Mesendoderm (in vitro differentiated cells): ENCODE results near the gene SLC30A4. TPM values are rescaled to one million over a fixed set of nuclear protein-coding genes. Genes with fewer than 3 reads are reported as not detected.
A peak's percentile ranks its signal among the peaks of the same experiment; 100 is the strongest.

Source experiments
- DNase-seq: peaks from one replicate; pipeline ENCODE4 v3.0.0; 2013
- H2AK5ac ChIP-seq: 2 replicates; pipeline ENCODE4 v1.6.1; 2013; ENCODE audit warnings: low read length, inconsistent platforms
- H2BK120ac ChIP-seq: 2 replicates; pipeline ENCODE4 v1.6.1; 2013; ENCODE audit warnings: low read depth, mild to moderate bottlenecking, low read length, moderate library complexity, mixed read lengths
- H2BK15ac ChIP-seq: replicated peaks from 2 replicates; pipeline ENCODE4 v1.6.1; 2013; ENCODE audit warnings: low read depth, mild to moderate bottlenecking, moderate library complexity
- H2BK5ac ChIP-seq: 2 replicates; pipeline ENCODE4 v1.6.1; 2013; ENCODE audit warnings: low read length, inconsistent platforms
- H3K18ac ChIP-seq: 2 replicates; pipeline ENCODE4 v1.6.1; 2013; ENCODE audit warnings: mild to moderate bottlenecking, low read length, mixed read lengths
- H3K23ac ChIP-seq: one replicate; pipeline ENCODE4 v1.6.1; 2013; ENCODE audit warnings: low read length
- H3K27ac ChIP-seq: 2 replicates; pipeline ENCODE4 v1.5.1; 2013; ENCODE audit warnings: low read depth, mild to moderate bottlenecking, inconsistent platforms, low read length, moderate library complexity
- H3K27me3 ChIP-seq: 2 replicates; pipeline ENCODE4 v1.6.1; 2013; ENCODE audit warnings: low read length, control low read depth, mild to moderate bottlenecking, inconsistent platforms; ENCODE audit not compliant: insufficient read depth, poor library complexity
- H3K36me3 ChIP-seq: 2 replicates; pipeline ENCODE4 v1.6.1; 2013; ENCODE audit warnings: low read length, inconsistent platforms; ENCODE audit not compliant: control insufficient read depth, insufficient read depth
- H3K4ac ChIP-seq: one replicate; pipeline ENCODE4 v1.6.1; 2013; ENCODE audit warnings: low read depth, mild to moderate bottlenecking, low read length, moderate library complexity
- H3K4me1 ChIP-seq: 2 replicates; pipeline ENCODE4 v1.6.1; 2013; ENCODE audit warnings: low read depth, low read length, inconsistent platforms; ENCODE audit not compliant: control insufficient read depth
- H3K4me2 ChIP-seq: 2 replicates; pipeline ENCODE4 v1.6.1; 2013; ENCODE audit warnings: low read length
- H3K4me3 ChIP-seq: 2 replicates; pipeline ENCODE4 v1.5.1; 2013; ENCODE audit warnings: mild to moderate bottlenecking, low read length
- H3K56ac ChIP-seq: one replicate; pipeline ENCODE4 v1.6.1; 2013; ENCODE audit warnings: low read length
- H3K79me1 ChIP-seq: 2 replicates; pipeline ENCODE4 v1.6.1; 2013; ENCODE audit warnings: low read length, inconsistent platforms
- H3K79me2 ChIP-seq: 2 replicates; pipeline ENCODE4 v1.6.1; 2013; ENCODE audit warnings: mild to moderate bottlenecking, low read length; ENCODE audit not compliant: control insufficient read depth, insufficient read depth
- H3K9ac ChIP-seq: 2 replicates; pipeline ENCODE4 v1.6.1; 2013; ENCODE audit warnings: low read length, inconsistent platforms
- H4K5ac ChIP-seq: one replicate; pipeline ENCODE4 v1.6.1; 2013; ENCODE audit warnings: low read length
- H4K8ac ChIP-seq: one replicate; pipeline ENCODE4 v1.6.1; 2013; ENCODE audit warnings: low read depth, mild to moderate bottlenecking, control low read depth, low read length, moderate library complexity
- WGBS: extraction: QIAGEN DNeasy Blood & Tissue Kit; methylation state at CpG from one replicate; pipeline ENCODE4 v1.1.7; 2013; ENCODE audit warnings: low lambda C conversion rate, missing lambda C conversion rate; ENCODE audit not compliant: insufficient coverage; ENCODE audit errors: extremely low coverage; 5-methylcytosine and 5-hydroxymethylcytosine counted together
- polyA plus RNA-seq, 2 experiments: library from polyadenylated mRNA; stranded (reverse); fragments of 200-250 nt; gene quantifications; one replicate each; pipeline ENCODE4 v1.2.3, GENCODE V29; 2013

Gene SLC30A4, protein sequence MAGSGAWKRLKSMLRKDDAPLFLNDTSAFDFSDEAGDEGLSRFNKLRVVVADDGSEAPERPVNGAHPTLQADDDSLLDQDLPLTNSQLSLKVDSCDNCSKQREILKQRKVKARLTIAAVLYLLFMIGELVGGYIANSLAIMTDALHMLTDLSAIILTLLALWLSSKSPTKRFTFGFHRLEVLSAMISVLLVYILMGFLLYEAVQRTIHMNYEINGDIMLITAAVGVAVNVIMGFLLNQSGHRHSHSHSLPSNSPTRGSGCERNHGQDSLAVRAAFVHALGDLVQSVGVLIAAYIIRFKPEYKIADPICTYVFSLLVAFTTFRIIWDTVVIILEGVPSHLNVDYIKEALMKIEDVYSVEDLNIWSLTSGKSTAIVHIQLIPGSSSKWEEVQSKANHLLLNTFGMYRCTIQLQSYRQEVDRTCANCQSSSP
- 0.10 TPM for polyA plus RNA-seq (2013, experiment 1 of 2)
- 0.15 TPM for polyA plus RNA-seq (2013, experiment 2 of 2)

DNA sequence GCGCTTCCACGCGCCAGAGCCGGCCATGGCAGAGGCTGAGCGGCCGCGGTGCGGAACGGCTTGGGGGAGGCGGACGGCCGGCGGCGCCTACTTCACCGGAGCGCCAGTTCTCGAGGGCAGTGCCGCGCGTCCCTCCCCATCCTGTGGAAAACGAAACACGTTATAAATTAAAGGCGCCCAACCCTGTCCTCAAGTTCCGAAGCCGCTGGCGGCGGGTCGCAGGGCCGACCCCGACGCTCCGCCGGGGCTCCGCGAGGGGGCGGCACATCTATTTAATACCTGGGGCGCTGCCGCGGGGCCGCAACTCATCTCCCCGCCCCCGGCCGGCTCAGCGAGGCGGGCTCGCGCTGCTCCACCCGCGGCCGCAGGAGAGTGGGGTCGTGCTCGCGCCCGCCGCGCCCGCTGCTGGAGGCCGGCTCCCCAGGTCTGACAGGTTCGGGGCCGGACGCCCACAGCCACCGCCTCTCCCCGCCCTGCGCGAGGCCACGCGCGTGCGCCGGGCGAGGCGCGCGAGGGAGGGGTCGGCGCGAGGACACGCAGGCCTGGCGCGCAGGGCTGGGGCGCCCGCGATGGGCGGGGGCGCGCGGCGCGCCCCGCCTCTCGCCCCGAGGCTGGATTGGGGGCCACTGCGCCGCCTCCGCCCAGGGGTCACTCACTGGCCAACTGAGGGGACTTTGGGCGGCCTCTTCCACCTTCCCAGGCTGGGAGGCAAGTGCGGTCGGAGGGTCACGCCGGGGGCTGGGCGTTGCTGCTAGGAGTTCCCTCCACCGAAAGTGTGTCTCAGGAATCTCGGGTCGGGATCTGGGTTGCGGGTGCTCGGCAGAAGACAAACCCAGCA is at the start of gene SLC30A4:
SLC30A4 (minus strand) TSS at position 428 of the 838 bp plus-strand sequence; CDS start at position 27, 401 bp downstream.
- no peak within 1 kb of the TSS for H3K27ac ChIP-seq
- WGBS, result no CpG with 5 or more reads among the region's 106 CpGs

DNA sequence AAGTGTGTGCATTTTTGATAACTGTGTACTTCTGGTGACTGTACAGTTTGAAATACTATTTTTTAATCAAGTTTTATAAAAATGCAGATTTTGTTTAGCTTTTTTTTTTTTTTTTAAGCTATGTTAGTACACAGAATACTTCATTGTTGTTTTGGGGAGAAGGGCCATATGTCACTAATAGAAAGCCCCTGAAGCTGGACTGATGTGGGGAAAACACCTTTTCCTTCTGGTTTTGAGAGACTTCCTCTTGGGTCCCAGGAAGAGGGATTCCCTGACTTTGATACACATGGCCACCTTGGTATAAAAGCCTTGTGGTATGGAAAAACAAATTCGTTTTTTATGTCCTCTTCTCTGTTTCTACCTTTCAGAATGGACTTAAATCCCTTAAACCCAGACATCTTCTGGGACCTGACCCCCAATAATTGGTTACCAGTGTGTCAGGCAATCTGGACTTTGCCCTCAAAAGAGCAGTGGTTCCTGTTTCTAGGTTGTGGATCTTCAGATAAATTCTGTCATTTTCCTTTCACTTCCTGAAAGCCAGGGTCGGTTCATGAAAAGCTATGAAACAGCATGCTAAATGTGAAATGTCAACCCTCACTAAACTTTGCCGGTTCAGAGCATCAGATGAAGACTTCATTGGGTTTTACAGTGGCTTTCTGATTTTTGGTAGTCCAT is 33.5 kb upstream of the SLC30A4 start:
- Histone ChIP-seq H3K4me2 (no peak overlapping the region), H4K5ac (no peak overlapping the region), H3K56ac (no peak overlapping the region), H3K4me1 (no peaks in the 10 kb centered on the region), H3K23ac (no peak overlapping the region), H3K79me1 (no peaks in the 10 kb centered on the region), H4K8ac (no peak overlapping the region), H3K4me3 (no peak overlapping the region), H3K9ac (no peak overlapping the region), H3K18ac (no peak overlapping the region), H3K79me2 (no peaks in the 10 kb centered on the region), H3K27me3 (peaks cover 2% of the 10 kb centered on the region), H3K27ac (no peak overlapping the region), H3K4ac (no peak overlapping the region), H2BK5ac (no peak overlapping the region), H2AK5ac (no peak overlapping the region), H2BK120ac (no peak overlapping the region), H3K36me3 (no peaks in the 10 kb centered on the region), H2BK15ac (no peak overlapping the region)
- DNase-seq, result no peak
- WGBS, result no CpG with 5 or more reads among the region's 3 CpGs

More for the DNA sequence above, at the start of gene SLC30A4:
- H3K18ac ChIP-seq, result peak within 1 kb of the TSS; percentile 61
- no peak within 1 kb of the TSS for H2AK5ac ChIP-seq
- no peak within 1 kb of the TSS for H2BK120ac ChIP-seq
- H4K8ac ChIP-seq, result no peak within 1 kb of the TSS
- no peaks in the 10 kb centered on the region for H3K79me1 ChIP-seq
- H3K4me2 ChIP-seq, result peak within 1 kb of the TSS; percentile 66
- peaks cover 26% of the 10 kb centered on the region for H3K27me3 ChIP-seq
- peak; percentile 46 for DNase-seq
- H3K4me1 ChIP-seq, result no peaks in the 10 kb centered on the region
- H3K36me3 ChIP-seq, result no peaks in the 10 kb centered on the region
- no peaks in the 10 kb centered on the region for H3K79me2 ChIP-seq
- no peak within 1 kb of the TSS for H3K4ac ChIP-seq
- H3K9ac ChIP-seq, result peak within 1 kb of the TSS; percentile 54
- peak within 1 kb of the TSS; percentile 78 for H3K56ac ChIP-seq
- peak within 1 kb of the TSS; percentile 66 for H3K23ac ChIP-seq
- no peak within 1 kb of the TSS for H2BK5ac ChIP-seq
- H4K5ac ChIP-seq, result no peak within 1 kb of the TSS
- H3K4me3 ChIP-seq, result peak within 1 kb of the TSS; percentile 30
- no peak within 1 kb of the TSS for H2BK15ac ChIP-seq

DNA sequence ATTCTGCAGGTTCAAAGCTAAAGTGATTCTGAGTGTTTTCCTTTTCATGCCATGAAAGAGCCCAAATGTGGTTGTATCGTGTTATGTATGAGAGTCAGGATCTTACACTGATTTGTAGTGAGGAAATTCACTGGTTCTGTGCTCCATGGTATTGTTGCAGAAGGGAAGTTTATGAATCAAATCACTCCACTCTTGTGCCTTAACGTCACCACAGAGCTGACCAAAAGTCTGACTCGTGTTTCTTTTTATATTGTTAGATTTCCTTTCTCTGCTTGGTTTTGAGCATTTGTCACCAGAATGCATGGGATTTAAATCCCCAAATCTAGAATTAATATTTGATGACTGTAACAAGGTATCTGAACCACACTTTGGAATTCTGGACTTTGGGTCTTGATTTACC is 29.1 kb upstream of the SLC30A4 start:
- Histone ChIP-seq H3K4ac (no peak overlapping the region), H3K4me2 (no peak overlapping the region), H3K9ac (no peak overlapping the region), H3K79me1 (no peaks in the 10 kb centered on the region), H3K27ac (no peak overlapping the region), H3K18ac (no peak overlapping the region), H3K4me1 (no peaks in the 10 kb centered on the region), H3K79me2 (no peaks in the 10 kb centered on the region), H2BK5ac (no peak overlapping the region), H4K5ac (no peak overlapping the region), H3K56ac (no peak overlapping the region), H3K23ac (no peak overlapping the region), H2BK15ac (no peak overlapping the region), H2AK5ac (no peak overlapping the region), H4K8ac (no peak overlapping the region), H2BK120ac (no peak overlapping the region), H3K4me3 (no peak overlapping the region), H3K36me3 (no peaks in the 10 kb centered on the region), H3K27me3 (peaks cover under 1% of the 10 kb centered on the region)
- WGBS, result no CpG with 5 or more reads among the region's 3 CpGs
- DNase-seq, result no peak

DNA sequence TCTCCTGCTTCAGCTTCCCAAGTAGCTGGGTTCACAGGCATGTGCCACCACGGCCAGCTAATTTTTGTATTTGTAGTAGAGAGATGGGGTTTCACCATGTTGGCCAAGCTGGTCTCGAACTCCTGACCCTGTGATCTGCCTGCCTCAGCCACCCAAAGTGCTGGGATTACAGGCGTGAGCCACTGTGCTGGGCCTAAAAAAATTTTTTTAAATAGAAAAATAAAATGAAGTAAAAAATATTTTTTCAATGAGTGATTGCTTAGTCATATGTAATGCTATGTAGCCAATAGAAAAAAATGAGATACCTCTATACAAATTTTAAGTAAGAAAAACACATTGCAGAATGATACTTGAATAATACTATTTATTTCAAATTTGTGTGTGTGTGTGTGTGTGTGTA is 27.9 kb upstream of the SLC30A4 start:
- no peak overlapping the region for H2BK15ac ChIP-seq
- H3K4me2 ChIP-seq, result no peak overlapping the region
- H2BK120ac ChIP-seq, result no peak overlapping the region

DNA sequence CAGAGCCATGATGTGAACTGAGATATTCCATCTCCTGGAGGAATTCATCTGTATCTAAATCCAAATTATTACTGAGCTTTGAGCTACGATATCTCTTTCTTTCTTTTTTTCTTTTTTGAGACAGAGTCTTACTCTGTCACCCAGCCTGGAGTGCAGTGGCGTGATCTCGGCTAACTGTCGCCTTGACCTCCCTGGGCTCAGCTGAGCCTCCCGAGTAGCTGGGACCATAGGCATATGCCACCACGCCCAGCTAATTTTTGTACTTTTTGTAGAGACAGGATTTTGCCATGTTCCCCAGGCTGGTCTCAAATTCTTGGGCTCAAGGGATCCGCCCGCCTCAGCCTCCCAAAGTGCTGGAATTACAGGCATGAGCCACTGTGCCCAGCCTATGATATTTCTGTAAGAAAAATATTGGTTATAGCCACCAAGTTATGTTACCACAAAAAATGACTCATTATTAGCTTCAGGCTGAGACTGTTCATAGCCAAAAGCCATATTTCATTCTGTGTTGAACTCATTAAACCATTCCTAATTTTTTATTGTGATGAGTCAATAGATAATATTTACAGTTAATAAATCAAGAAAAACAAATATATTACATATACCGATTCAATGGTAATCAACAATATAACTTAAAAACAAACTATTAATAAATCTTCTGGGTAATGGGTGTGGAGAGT is 27.1 kb upstream of the SLC30A4 start:
- no peak overlapping the region for H3K4me2 ChIP-seq
- H2BK120ac ChIP-seq, result no peak overlapping the region
- no peak overlapping the region for H3K4me3 ChIP-seq
- no peak overlapping the region for H3K4ac ChIP-seq
- no peak overlapping the region for H4K5ac ChIP-seq
- H3K18ac ChIP-seq, result no peak overlapping the region
- H4K8ac ChIP-seq, result no peak overlapping the region
- H3K27me3 ChIP-seq, result no peaks in the 10 kb centered on the region
- DNase-seq, result no peak
- no peak overlapping the region for H3K9ac ChIP-seq
- H3K27ac ChIP-seq, result no peak overlapping the region
- H2BK15ac ChIP-seq, result no peak overlapping the region
- no peak overlapping the region for H3K23ac ChIP-seq
- no peak overlapping the region for H2BK5ac ChIP-seq
- H3K79me2 ChIP-seq, result no peaks in the 10 kb centered on the region
- no peaks in the 10 kb centered on the region for H3K36me3 ChIP-seq
- WGBS, result 100% methylated on average over 1 of the region's 9 CpGs
- no peaks in the 10 kb centered on the region for H3K4me1 ChIP-seq
- no peak overlapping the region for H2AK5ac ChIP-seq
- no peaks in the 10 kb centered on the region for H3K79me1 ChIP-seq
- H3K56ac ChIP-seq, result no peak overlapping the region

More for the DNA sequence above, 27.9 kb upstream of the SLC30A4 start:
- Histone ChIP-seq H3K79me2 (no peaks in the 10 kb centered on the region), H3K4ac (no peak overlapping the region), H2BK5ac (no peak overlapping the region), H3K23ac (no peak overlapping the region), H2AK5ac (no peak overlapping the region), H3K4me3 (no peak overlapping the region), H4K8ac (no peak overlapping the region), H3K56ac (no peak overlapping the region), H3K36me3 (no peaks in the 10 kb centered on the region), H3K79me1 (no peaks in the 10 kb centered on the region), H3K27ac (no peak overlapping the region), H3K9ac (no peak overlapping the region), H4K5ac (no peak overlapping the region), H3K27me3 (no peaks in the 10 kb centered on the region), H3K18ac (no peak overlapping the region), H3K4me1 (no peaks in the 10 kb centered on the region)
- no CpG with 5 or more reads among the region's 3 CpGs for WGBS
- no peak for DNase-seq
